Endodermal cell (in vitro differentiated cells): ENCODE measurements around the gene REEP6. TPM values are rescaled to one million over a fixed set of nuclear protein-coding genes. Genes with fewer than 3 reads are reported as not detected.

Source experiments
- DNase-seq: peaks from one replicate; pipeline ENCODE4 v3.0.0-alpha.2; 2017
- H3K27ac ChIP-seq: 2 replicates; pipeline ENCODE4 v1.5.1; 2013; ENCODE audit warnings: mild to moderate bottlenecking, low read depth, low read length, moderate library complexity
- H3K27me3 ChIP-seq: 2 replicates; pipeline ENCODE4 v1.6.1; 2013; ENCODE audit warnings: mild to moderate bottlenecking, low read length, moderate library complexity; ENCODE audit not compliant: insufficient read depth, control insufficient read depth, poor library complexity, severe bottlenecking
- H3K36me3 ChIP-seq: 2 replicates; pipeline ENCODE4 v1.7.0; 2013; ENCODE audit warnings: mild to moderate bottlenecking, low read length, moderate library complexity; ENCODE audit not compliant: control insufficient read depth, insufficient read depth
- H3K4me1 ChIP-seq: one replicate; pipeline ENCODE4 v1.7.0; 2013; ENCODE audit warnings: low read length; ENCODE audit not compliant: control insufficient read depth, insufficient read depth
- H3K4me3 ChIP-seq: 2 replicates; pipeline ENCODE4 v1.5.1; 2013; ENCODE audit warnings: mild to moderate bottlenecking, low read length, moderate library complexity
- H3K9ac ChIP-seq: 2 replicates; pipeline ENCODE4 v1.6.1; 2013; ENCODE audit warnings: mild to moderate bottlenecking, low read length, moderate library complexity; ENCODE audit not compliant: poor library complexity, severe bottlenecking; ENCODE audit errors: extremely low read depth
- H3K9me3 ChIP-seq: 2 replicates; pipeline ENCODE4 v1.6.1; 2013; ENCODE audit warnings: mild to moderate bottlenecking, low read length, moderate library complexity; ENCODE audit not compliant: control insufficient read depth
- H3K27ac Mint-ChIP-seq: 2 replicates; pipeline ENCODE4 v1.8.0; 2020; ENCODE audit warnings: mixed read lengths
- H3K27me3 Mint-ChIP-seq: 2 replicates; pipeline ENCODE4 v1.8.0; 2021; ENCODE audit warnings: mild to moderate bottlenecking, mixed read lengths; ENCODE audit not compliant: insufficient read depth
- H3K36me3 Mint-ChIP-seq: 2 replicates; pipeline ENCODE4 v1.8.0; 2020; ENCODE audit warnings: low read depth, mixed read lengths
- H3K4me1 Mint-ChIP-seq: 2 replicates; pipeline ENCODE4 v1.8.0; 2020; ENCODE audit warnings: mixed read lengths
- H3K4me3 Mint-ChIP-seq: 2 replicates; pipeline ENCODE4 v1.8.0; 2020; ENCODE audit warnings: mild to moderate bottlenecking, moderate library complexity, mixed read lengths
- H3K9me3 Mint-ChIP-seq: 2 replicates; pipeline ENCODE4 v1.8.0; 2020; ENCODE audit warnings: mild to moderate bottlenecking, mixed read lengths
- CTCF ChIP-seq: fragments of 200-600 bp; sonication (generic); conservative IDR thresholded peaks from 2 replicates; pipeline ENCODE4 v1.5.0; 2021; ENCODE audit warnings: antibody characterized with exemption, mild to moderate bottlenecking
- WGBS, 2 experiments: methylation state at CpG; one replicate each; pipeline versions ENCODE4 v1.1.5 to v1.1.7; 2013; ENCODE audit warnings: missing lambda C conversion rate in 2 of 2, mixed read lengths in 1 of 2; ENCODE audit not compliant: insufficient coverage in 1 of 2, insufficient read length in 1 of 2; 5-methylcytosine and 5-hydroxymethylcytosine counted together
- total RNA-seq, 2 donors: library from RNA; stranded (reverse); fragmentation: NEBNext Ultra II Directional in 1 of 2; extraction: Animal tissue kit (Norgen Biotek cat#: 25700) in 1 of 2; gene quantifications; 2 replicates in 1 of 2; 3 replicates in 1 of 2; pipeline ENCODE4 v1.2.1, GENCODE V29; 2021

Gene REEP6
- total RNA-seq, 2 donors from 2014 or later = 24.7 to 49.4 TPM

GRCh38 chr19:1481224-1481892, 9.6 kb upstream of the REEP6 start:
- Histone ChIP-seq H3K4me3 (no peak overlapping the region), H3K9ac (no peak overlapping the region), H3K4me1 (no peaks in the 10 kb centered on the region), H3K27ac (no peak overlapping the region), H3K27me3 (no peaks in the 10 kb centered on the region), H3K36me3 (peaks cover 9% of the 10 kb centered on the region), H3K9me3 (no peaks in the 10 kb centered on the region)
- Mint-ChIP-seq H3K4me1 (no peaks in the 10 kb centered on the region), H3K4me3 (no peak overlapping the region), H3K9me3 (no peaks in the 10 kb centered on the region), H3K27ac (no peak overlapping the region), H3K27me3 (no peaks in the 10 kb centered on the region), H3K36me3 (peaks cover 8% of the 10 kb centered on the region)
- TF ChIP-seq CTCF = no peak
- DNase-seq = no peak
- 87 to 92% methylated on average over 19 to 26 of the region's 26 CpGs for WGBS, 2 experiments

GRCh38 chr19:1481893-1482360, 9.1 kb upstream of the REEP6 start:
- no peak for TF ChIP-seq CTCF
- no peak for DNase-seq
- Histone ChIP-seq H3K4me1 (no peaks in the 10 kb centered on the region), H3K4me3 (no peak overlapping the region), H3K9me3 (no peaks in the 10 kb centered on the region), H3K36me3 (peaks cover 6% of the 10 kb centered on the region), H3K27me3 (no peaks in the 10 kb centered on the region), H3K27ac (no peak overlapping the region), H3K9ac (no peak overlapping the region)
- Mint-ChIP-seq H3K36me3 (peaks cover 8% of the 10 kb centered on the region), H3K4me3 (no peak overlapping the region), H3K27me3 (no peaks in the 10 kb centered on the region), H3K4me1 (no peaks in the 10 kb centered on the region), H3K27ac (no peak overlapping the region), H3K9me3 (no peaks in the 10 kb centered on the region)
- WGBS, 2 experiments = 93 to 95% methylated on average over 24 to 36 of the region's 36 CpGs

GRCh38 chr19:1482361-1483130, 8.4 kb upstream of the REEP6 start:
- H3K4me1 ChIP-seq = no peaks in the 10 kb centered on the region
- H3K9ac ChIP-seq = no peak overlapping the region
- no peak for TF ChIP-seq CTCF
- H3K4me3 ChIP-seq = no peak overlapping the region
- no peak overlapping the region for H3K4me3 Mint-ChIP-seq
- no peak for DNase-seq
- no peak overlapping the region for H3K27ac Mint-ChIP-seq
- 92% methylated on average over 24 to 37 of the region's 37 CpGs for whole genome bisulfite sequencing, 2 experiments
- no peaks in the 10 kb centered on the region for H3K27me3 ChIP-seq
- peaks cover 3% of the 10 kb centered on the region for H3K36me3 Mint-ChIP-seq
- no peaks in the 10 kb centered on the region for H3K36me3 ChIP-seq
- H3K27me3 Mint-ChIP-seq = no peaks in the 10 kb centered on the region
- no peaks in the 10 kb centered on the region for H3K9me3 Mint-ChIP-seq
- no peaks in the 10 kb centered on the region for H3K4me1 Mint-ChIP-seq
- no peaks in the 10 kb centered on the region for H3K9me3 ChIP-seq
- H3K27ac ChIP-seq = no peak overlapping the region
